HG02759 (cell line): ENCODE results near the gene SMCP.
A peak's percentile ranks its signal among the peaks of the same experiment; 100 is the strongest.

Experiments
- ATAC-seq: cut with Tn5 transposase; IDR thresholded peaks from one replicate; pipeline ENCODE4 v1.9.1; 2021; ENCODE audit warnings: mild to moderate bottlenecking, moderate library complexity; ENCODE audit not compliant: unreplicated experiment

SMCP gene

DNA sequence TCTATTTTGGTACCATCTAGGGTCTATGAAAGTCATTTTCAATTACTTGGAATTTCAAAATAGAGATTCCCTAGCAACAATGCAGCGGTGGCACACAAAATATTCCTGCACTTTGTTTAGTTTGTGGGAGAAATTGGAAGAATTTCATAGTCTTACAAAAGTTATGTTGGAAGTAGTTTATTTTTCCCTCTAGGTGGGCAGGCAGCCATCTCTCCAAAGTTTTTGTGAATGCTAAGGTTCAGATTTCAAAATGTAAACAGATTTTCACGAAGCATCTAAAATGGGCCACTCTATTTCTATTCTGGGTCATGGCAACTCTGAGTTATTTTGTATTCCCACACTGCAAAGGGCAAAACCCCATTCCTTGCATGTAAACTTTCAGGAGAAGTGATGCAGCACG lies 8.0 kb downstream of the SMCP start:
- ATAC-seq = no peak

DNA sequence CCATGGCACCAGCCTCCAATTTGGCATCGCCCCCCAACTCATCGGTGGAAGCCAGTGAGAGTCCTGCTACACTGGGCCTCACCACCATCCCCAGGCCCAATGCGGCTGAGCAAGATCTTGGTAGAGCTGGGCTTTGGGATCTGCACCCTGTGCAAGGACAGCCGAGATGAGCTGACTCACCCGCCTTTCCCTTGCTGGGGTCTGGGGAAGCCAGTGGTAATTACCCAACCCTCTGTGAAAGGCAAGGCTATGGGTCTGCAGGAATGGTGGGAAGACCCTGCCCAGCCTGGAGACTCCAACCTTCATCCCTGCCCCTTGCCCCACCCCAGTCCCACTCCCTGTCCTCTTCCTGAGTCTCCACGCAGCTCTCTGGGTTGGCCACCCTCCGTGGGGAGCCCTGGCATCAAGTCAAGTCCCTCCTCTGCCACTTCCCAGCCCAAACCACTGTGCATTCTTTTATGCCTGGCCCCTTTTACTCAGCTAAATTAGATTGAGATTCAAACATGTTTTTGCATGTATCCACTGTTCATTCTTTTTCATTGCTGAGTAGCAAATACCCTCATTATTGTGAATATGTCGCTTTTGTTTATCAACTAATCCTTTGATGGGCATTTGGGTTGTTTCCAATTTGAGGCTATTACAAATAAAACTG lies 8.8 kb downstream of the SMCP start:
- no peak for ATAC-seq

DNA sequence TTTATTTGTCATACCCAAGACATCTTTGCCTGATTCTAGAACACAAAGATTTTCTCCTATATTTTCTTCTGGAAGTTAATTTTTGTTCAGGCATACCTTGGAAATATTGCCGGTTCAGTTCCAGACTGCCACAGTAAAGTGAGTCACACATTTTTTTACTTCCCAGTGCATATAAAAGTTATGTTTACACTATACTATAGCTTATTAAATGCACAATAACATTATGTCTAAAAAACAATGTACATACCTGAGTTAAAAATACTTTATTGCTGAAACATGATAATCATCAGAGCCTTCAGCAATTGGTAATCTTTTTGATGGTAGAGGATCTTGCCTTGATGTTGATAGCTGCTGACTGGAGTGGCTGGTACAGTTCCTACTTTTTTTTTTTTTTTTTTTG lies 10.0 kb downstream of the SMCP start:
- no peak for ATAC-seq

DNA sequence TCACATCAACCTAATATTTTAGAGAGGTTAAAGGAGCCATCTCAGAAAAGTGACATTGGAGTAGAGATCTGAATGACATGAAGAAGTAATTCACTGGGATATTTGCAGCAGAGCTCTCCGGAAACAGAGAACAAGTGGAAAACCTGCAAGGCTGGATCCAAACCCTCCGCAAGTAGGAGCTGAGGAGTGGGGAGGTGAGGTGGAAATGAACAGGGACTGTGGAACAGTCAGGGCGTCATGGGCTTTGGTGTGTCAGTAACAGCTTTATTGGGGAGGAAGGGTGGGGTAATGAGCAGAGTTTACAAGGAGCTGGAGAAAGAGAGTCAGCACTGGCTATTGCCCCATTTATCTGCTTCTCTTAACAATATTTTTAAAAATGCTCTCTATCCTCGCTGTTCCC lies 20.9 kb downstream of the SMCP start:
- ATAC-seq = no peak

DNA sequence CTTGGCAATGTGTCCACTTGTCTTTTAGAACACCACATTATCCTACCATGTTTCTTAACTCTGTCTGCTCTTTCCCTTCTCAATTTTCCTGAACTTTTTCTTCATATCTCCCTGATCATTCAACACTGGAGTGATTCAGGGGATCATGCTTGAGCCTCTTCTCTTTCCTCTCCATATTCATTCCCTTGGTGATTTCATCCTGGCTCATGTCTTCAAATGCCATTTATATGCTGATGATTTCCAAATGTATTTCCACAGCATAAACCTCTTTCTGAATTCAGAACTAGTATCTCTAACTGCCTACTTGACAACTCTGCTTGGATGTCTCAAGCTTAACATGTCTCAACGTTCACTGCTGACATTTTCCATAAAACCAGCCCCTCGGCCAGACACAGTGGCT lies 21.8 kb downstream of the SMCP start:
- no peak for ATAC-seq

DNA sequence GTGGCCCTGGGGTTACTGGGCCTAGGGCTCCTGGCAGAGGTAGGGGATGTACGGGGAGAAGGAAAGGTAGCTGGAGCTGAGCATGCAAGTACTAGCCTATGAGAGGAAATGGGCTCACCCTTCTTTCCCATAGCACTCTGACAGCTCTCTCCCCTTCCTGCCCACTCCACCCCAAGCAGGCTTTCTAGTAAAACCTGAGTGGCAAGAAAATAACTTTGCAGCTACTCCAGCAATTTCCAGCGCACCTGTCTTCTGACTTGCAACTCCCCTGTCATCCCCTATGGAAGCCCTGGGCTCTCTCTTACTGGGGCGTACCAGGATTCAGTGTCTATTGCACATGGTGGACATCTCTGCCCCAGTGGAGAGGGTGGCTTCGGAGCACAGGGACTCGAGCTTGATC lies 23.5 kb downstream of the SMCP start:
- no peak for ATAC-seq

DNA sequence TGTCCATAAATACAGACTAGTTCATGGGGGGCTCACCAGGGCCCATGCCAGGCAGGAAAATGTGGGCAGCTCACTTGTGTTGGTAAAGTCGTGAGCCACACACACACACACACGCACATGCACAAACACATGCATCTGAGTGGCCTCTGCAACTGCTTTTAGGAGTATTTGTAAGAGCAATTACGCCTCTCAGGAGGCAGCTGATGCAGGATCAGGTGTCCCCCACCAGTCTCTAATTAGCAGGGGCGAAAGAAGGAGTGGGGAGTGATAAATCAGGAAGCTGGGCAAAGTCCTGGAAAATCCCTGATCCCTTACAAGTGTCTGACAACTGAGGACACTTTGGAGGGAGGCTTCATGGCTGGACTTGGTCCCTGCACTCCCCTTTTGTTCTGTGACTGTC lies 24.5 kb downstream of the SMCP start:
- ATAC-seq = no peak

DNA sequence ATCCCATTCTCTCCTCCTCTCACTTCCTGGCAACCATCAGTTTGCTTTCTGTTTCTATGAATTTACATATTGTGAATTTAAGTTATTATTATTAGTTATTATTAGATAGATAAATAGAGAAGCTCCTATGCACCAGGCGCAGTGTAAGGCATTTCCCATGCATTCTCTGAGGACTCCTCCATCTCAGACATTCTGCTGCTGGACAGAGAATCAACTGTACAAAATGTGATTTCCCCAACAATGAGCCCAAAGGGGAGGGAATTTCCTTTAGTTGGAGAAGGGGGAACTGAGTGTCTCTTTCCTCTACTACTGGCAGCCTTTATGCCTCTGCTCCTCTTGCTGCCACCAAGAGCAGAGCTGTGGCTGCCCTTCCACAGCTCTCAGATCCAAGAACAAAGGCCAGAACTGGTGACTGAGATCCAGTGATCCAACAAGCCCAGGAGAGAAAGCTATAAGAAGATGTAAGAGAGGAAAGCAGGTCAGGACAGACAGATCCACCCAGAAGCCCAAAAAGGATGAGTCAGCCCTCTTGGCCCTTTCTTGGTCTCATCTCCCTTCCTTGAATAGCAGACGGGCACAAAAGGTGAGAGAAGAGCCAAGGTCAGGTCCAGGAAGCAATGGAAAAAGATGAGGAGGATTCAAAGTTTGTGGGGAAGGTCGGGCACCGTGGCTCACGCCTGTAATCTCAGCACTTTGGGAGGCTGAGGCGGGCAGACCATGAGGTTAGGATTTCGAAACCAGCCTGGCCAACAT lies 26.7 kb downstream of the SMCP start:
- ATAC-seq = no peak

DNA sequence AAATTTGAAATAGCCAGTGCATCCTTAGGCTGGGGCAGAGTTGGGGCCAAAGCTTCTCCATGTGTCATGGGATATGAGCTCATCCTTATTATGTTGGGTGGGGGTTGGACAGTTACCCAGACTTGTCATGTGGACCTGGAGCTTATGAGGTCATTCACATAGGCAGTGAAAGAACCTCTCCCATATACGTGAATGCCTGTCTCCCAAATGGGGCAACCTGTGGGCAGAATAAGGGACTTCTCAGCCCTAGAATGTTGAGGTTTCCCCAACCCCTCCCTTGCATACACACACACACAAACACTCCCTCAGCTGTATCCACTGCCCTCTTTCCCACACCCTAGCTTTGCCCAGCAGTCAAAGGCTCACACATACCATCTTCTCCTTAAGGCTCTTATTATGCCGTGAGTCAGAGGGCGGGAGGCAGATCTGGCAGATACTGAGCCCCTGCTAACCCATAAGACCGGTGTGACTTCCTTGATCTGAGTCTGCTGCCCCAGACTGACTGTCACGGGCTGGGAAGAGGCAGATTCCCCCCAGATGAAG lies 28.0 kb downstream of the SMCP start:
- no peak for ATAC-seq

DNA sequence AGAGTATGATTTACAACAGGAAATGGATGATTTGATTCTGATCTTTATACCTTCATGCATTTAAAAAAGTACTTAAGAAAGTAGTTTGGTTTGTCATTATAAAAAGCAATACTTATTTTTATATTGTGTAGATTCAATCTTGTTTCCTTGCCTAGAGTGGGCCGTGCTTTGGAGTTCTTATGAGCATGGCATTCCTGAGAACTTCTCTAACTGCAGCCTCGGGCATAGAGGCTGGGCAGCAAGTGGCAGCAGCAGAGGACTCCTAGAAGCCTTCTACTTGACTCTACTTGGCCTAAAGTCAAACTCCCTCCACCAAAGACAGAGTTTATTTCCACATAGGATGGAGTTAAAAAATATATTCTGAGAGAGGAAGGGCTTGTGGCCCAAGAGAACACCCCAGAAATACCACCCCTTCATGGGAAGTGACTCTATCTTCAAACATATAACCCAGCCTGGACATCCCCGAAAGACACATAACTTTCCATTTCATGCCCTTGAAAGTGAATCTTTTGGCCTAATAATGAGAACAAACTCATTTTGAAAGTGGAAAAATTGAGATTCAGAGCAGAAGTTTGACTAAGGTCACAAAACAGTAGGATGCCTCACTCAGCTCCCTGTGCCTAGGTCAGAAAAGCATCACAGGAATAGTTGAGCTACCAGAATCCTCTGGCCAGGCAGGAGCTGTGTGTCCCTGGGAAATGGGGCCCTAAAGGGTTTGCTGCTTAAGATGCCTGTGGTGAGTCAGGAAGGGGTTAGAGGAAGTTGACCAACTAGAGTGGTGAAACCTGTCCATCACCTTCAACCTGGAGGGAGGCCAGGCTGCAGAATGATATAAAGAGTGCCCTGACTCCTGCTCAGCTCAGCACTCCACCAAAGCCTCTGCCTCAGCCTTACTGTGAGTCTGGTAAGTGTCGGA lies 29.8 kb downstream of the SMCP start, which contains the start of gene IVL:
Gene IVL (plus strand): TSS at position 861 of the 916 bp plus-strand sequence. CDS start 1,252 bp downstream, outside the sequence.
- ATAC-seq = peak; percentile 62

DNA sequence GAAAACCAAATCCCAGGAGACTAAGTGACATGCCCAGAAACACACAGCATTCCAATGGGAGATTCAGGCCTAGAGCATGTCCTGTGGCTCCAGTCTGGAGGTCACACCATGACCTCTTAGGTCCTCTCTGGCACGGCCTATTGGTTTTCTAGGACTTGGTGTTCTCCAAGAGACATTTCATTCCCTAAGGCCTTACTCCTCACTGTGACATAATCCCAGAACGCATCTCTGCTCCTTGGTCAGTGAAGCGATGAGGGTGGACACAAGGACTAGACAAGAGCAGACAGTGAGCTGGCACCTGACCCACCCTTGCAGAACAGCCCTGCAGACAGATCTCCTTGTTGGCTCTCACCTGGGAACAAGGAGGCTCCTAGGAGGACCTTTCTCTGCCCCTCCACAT lies 31.1 kb downstream of the SMCP start:
- no peak for ATAC-seq

DNA sequence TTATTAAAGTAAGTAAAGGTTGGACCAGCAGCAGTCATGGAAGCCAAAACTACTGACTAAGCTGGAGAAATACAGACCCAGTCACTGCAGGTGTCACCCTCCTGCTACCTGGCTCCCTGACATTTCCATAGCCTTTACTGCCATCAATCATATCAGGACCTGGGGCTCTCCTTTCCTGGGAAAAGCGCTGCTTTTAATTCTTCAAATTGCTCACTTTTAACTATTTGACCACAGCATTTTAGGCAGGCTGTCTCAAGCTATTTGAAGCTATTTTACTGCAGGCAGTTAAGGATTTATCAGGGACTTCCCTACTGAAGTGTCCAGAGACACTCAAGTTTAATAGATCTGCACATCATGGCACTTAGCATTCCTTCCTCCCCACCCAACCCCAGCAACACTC lies 34.3 kb downstream of the SMCP start:
- no peak for ATAC-seq

DNA sequence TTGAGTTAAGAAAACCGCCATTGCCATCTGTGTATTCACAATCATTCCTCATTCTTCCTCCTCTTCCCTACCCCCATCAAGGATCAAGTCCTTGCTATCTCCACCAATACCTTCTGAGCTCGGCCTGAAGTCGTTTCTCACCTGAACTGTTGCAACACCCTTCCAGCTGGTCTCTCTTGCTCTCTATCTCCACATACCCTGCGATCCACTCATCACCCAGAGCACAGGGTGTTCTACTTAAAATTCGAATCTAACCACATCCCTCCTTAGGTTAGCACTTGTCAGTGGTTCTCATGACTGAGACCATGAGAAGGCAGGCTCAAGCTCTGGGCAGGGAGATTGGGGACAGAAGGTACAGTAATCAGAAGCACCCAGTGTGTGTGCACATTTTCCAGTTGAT lies 34.8 kb downstream of the SMCP start:
- no peak for ATAC-seq

DNA sequence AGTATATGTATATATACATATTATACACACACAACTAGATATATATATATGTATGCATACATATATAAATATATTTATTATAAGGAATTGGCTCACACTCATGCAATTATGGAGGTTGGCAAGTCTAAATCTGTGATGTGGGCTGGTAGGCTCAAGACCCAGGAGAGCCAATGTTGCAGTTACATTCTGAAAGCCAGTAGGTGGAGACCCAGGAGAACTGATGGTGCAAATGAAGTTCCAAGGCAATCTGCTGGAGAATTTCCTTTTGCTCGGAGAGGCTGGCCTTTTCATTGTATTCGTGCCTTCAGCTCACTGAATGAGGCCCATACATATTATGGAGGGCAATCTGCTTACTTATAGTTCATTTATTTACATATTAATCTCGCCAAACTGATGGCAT lies 39.7 kb downstream of the SMCP start:
- no peak for ATAC-seq

DNA sequence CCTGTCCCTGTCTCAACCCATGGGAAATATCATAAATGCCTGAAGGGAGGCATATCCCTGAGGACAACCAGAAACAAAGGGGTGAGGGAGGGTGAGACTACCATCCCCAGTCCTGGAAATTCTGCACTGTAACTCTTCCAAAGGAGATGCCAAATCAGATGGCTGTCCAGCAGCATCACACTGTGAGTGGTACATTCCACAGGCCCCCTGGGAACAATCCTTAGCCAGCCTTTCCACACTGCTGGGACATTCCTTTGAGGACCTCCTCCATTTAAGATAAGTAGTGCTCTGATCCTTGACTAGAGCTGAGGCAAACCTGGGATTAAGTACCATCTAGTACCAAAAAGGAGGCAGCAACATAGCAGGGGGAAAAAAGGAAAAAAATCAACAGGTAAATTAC lies 40.9 kb downstream of the SMCP start:
- no peak for ATAC-seq

DNA sequence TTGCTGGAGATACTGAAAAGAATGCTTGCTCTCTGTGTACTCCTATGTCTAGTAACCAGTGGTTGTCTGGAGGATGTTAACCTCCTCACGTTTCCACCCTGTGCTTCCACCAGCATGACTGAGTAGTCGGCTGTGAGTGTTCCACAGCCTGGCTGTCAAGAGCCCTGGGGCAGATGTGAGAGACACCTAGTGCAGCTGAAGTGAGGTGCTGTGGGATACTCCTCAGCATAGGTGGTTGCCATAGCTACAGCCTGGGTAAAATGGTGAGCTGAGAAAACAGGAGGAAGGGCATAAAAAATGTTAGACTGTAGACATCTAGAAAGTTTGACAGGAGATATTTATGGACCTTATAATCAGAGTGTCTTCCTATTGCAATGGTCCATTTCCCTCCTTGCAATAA lies 46.1 kb downstream of the SMCP start:
- no peak for ATAC-seq

DNA sequence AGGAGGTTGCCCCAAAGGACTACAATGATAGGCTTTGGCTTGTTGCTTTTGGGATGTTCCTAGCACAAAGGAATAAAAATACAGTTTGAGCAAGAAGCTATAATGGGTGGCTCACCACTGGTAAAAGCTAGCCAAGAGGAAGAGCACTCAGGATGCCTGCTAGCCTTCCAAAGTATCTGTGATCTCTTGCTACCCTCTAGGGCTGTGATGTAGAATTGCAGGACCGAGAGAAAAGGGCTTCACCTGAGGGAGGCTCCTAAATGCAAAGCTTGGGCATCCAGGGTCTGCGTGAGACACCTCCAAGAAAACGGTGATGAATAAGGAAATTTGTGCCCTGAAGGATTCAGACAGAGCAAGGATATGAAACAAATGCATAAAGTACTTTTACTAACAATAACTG lies 48.0 kb downstream of the SMCP start:
- ATAC-seq = no peak

DNA sequence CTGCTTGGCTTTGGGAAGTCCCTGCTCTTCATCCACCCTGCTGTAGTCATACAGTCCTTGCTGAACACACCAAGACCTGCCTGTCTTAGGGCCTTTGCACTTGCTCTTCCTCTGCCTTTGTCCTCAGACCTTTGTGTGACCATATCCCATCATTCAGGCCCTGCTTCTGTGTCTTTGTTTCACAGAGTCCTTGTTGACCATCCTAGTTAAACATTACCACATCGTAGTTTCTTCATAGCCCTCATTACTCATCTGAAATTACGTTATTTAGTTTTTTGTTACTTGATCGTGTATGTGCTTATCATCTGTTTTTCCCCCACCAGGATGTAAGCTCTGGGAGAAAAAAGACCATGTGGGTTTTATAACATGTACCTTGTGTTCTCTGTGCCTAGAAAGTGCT lies 50.5 kb downstream of the SMCP start:
- ATAC-seq = no peak

DNA sequence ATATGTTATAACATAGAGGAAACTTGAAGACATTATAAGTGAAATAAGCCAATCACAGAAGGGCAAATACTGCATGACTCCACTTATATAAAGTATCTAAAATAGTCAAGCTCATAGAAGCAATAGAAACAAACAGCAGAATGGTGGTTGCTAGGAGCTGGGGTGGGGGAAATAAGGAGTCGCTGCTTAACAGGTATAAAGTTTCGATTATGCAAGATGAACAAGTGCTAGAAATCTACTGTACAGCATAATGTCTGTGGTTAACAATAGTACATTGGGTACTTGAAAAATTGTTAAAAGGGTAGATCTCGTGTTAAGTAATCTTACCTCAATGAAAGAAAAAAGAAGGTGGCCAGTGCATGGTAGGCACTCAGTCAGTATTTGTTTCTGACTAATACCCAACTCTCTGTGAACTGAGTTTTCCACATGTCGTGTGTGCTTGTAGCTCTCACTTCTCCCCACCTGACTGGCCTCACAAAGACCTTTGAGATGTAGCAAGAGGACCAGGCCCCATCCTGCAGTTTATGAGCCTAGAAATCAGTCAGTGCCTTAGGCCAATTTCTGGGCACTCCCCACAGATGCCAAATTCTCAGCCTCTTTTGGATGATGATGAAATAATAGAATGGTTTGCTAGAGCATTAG lies 54.2 kb downstream of the SMCP start:
- ATAC-seq = no peak

DNA sequence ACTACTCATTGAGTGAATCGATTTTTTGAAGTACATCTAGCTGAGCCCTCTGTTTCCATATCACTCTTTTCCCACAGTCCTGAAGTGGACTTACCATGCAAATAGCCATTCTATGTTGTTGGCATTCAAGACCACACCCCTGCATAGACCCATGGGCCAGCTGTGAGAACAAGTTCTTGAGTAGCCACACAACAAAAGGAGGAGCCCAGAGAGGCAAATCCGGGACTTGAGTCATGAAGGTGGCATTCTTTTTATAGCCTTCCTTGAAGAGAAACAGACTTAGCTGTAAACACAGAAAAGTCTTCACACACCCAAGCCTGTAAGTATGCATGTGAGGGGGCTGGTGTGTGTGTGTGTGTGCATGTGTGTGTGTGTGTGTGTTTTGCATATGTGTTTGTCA lies 55.1 kb downstream of the SMCP start:
- no peak for ATAC-seq
